Right atrium auricular region (tissue), 2 donors: ENCODE data around the gene SNX6. TPM values are rescaled to one million over a fixed set of nuclear protein-coding genes. Genes with fewer than 3 reads are reported as not detected.

Experiments
- DNase-seq: peaks from one replicate; pipeline ENCODE4 v3.0.0-alpha.2; 2019; ENCODE audit warnings: low spot score
- H3K27ac ChIP-seq, 2 donors: fragments of 200-600 bp; sonication (generic); 1 replicate in 1 of 2; 2 replicates in 1 of 2; pipeline ENCODE4 v1.5.1; 2016 to 2019
- H3K27me3 ChIP-seq, 2 donors: fragments of 200-600 bp; sonication (generic); one replicate each; pipeline versions ENCODE4 v1.5.1 to v1.6.0; 2017 to 2019
- H3K36me3 ChIP-seq: fragments of 200-600 bp; sonication (generic); one replicate; pipeline ENCODE4 v1.5.1; 2016
- H3K4me1 ChIP-seq, 2 donors: fragments of 200-600 bp; sonication (generic); one replicate each; pipeline versions ENCODE4 v1.5.1 to v1.6.0; 2017 to 2019
- H3K4me3 ChIP-seq, 2 donors: fragments of 200-600 bp; sonication (generic); 1 replicate in 1 of 2; 2 replicates in 1 of 2; pipeline ENCODE4 v1.5.1; 2017 to 2019; ENCODE audit warnings: mild to moderate bottlenecking in 1 of 2, moderate library complexity in 1 of 2
- H3K9me3 ChIP-seq, 2 donors: fragments of 200-600 bp; sonication (generic); one replicate each; pipeline ENCODE4 v1.5.1; 2019
- total RNA-seq, 2 donors: library from RNA; depleted of rRNA; stranded (reverse); fragments of >200 nt; gene quantifications; one replicate each; pipeline ENCODE4 v1.1.0, GENCODE V29; 2016
- TF ChIP-seq, protein P1 (sequence below), 2 donors: fragments of 200-600 bp; sonication (generic); IDR thresholded peaks; one replicate each; pipeline ENCODE4 v1.5.1; 2019; ENCODE audit warnings: antibody characterized with exemption in 2 of 2

The SNX6 gene
- 10 to 100 TPM; 61.6 to 63.5 TPM for total RNA-seq

DNA sequence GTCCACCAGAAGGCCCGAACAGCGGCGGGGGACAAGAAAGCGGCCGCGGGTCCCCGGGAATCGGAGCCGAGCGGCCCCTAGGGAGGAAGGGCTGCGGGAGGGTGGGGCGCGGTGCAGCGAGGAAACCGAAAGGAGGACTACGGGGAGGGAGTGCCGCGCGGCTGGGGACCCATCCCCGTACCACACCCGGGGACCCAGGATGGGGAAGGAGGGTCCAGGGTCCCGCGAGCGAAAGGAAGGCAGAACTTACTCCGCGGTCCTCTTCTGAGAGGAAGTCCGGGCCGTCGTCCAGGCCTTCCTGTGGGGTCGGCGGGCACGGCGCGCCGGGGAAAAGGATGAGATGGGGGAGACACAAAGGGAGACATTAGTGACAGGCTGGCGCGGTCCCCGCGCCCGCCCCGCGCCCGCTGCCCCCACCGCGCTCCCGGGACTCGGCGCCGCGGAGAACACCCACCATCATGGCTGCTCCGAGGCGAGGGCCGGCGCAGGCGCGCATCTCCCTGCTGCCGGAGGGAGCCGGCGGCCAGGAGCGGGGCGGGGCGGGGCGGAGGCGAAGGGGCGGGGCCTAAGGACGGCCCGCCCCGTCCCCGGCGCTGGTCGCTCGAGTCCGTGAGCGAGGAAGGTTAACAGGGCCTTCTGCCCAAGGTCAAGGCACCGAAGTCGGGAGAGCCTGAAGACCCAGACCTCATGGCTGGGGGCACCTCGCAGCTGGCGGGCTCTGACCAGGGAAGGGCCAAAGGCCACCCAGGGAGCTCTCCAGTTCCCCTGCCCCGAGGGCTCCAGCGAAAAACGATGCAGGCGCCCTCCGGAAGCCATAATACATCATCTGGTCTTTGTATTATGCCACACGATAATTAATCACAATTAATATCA lies at the start of gene SNX6:
Gene SNX6, minus strand, starts transcription at position 492 of the 873 bp plus-strand sequence. Its CDS starts 32 bp downstream, at position 460.
- DNase-seq = peak; percentile 78
- peaks cover 0 to 14% of the 10 kb centered on the region in 2 donors for H3K4me1 ChIP-seq
- no peaks in the 10 kb centered on the region for H3K36me3 ChIP-seq

GRCh38 chr14:34678735-34679134 lies 48.8 kb upstream of the SNX6 start:
- Histone ChIP-seq H3K36me3 (no peaks in the 10 kb centered on the region), H3K27me3 (no peaks in the 10 kb centered on the region), H3K4me1 (no peaks in the 10 kb centered on the region), H3K4me3 (no peak overlapping the region), H3K9me3 (no peaks in the 10 kb centered on the region), H3K27ac (no peak overlapping the region)
- no peak for DNase-seq
- TF ChIP-seq, protein P1, sequence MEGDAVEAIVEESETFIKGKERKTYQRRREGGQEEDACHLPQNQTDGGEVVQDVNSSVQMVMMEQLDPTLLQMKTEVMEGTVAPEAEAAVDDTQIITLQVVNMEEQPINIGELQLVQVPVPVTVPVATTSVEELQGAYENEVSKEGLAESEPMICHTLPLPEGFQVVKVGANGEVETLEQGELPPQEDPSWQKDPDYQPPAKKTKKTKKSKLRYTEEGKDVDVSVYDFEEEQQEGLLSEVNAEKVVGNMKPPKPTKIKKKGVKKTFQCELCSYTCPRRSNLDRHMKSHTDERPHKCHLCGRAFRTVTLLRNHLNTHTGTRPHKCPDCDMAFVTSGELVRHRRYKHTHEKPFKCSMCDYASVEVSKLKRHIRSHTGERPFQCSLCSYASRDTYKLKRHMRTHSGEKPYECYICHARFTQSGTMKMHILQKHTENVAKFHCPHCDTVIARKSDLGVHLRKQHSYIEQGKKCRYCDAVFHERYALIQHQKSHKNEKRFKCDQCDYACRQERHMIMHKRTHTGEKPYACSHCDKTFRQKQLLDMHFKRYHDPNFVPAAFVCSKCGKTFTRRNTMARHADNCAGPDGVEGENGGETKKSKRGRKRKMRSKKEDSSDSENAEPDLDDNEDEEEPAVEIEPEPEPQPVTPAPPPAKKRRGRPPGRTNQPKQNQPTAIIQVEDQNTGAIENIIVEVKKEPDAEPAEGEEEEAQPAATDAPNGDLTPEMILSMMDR (IDR thresholded peaks at IDR 0.05) = no peak

More for the DNA sequence above, at the start of gene SNX6:
- Histone ChIP-seq H3K27me3 (no peaks in the 10 kb centered on the region), H3K27ac (peak within 1 kb of the TSS; percentile 91 to 95), H3K4me3 (peak within 1 kb of the TSS; percentile 81 to 90), H3K9me3 (no peaks in the 10 kb centered on the region)
- TF ChIP-seq, protein P1 (IDR thresholded peaks at IDR 0.05) = no peak

- Histone ChIP-seq H3K27me3 (no peaks in the 10 kb centered on the region), H3K4me3 (no peak overlapping the region), H3K27ac (no peak overlapping the region), H3K9me3 (no peaks in the 10 kb centered on the region), H3K4me1 (no peaks in the 10 kb centered on the region), H3K36me3 (no peaks in the 10 kb centered on the region)
- TF ChIP-seq, protein P1 (IDR thresholded peaks at IDR 0.05) = no peak
- DNase-seq = no peak
These were observed 48.4 kb upstream of the SNX6 start for GRCh38 chr14:34678306-34678705.

DNA sequence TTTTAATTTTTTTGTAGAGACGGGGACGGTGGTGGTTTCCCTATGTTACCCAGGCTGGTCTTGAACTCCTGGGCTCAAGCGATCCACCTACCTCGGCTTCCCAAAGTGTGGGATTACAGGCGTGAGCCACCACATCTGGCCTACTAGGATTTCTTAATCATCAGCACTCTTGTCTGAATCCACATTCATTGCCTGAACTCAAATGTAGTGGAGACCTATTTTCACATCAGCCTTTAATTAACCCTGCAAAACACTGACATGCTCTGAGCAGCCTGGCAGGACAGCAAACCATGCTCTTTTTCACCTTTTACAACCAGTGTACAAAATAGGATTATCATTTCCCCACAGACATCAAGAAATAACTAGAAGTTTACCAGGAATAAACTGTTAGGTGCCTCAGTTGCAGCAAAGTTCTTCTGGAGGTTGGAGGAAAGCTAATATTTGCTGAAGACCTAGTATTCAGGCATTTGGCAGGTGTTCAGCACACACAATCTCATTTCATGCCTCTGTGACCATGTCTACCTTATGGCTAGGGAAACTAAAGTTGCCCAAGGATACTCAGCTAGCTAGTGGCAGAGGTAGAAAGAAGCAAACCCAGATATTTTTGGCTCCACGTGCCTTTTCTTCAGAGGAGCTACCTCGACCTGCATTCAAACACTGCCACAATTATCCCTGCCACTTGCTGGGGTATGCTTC lies 46.7 kb upstream of the SNX6 start:
- Histone ChIP-seq H3K4me3 (no peak overlapping the region), H3K4me1 (no peaks in the 10 kb centered on the region), H3K27ac (no peak overlapping the region), H3K27me3 (no peaks in the 10 kb centered on the region), H3K36me3 (no peaks in the 10 kb centered on the region), H3K9me3 (no peaks in the 10 kb centered on the region)
- DNase-seq = no peak
- TF ChIP-seq, protein P1 (IDR thresholded peaks at IDR 0.05) = no peak

- no peak for DNase-seq
- no peak overlapping the region for H3K27ac ChIP-seq
- no peaks in the 10 kb centered on the region for H3K4me1 ChIP-seq
- H3K27me3 ChIP-seq = no peaks in the 10 kb centered on the region
- H3K9me3 ChIP-seq = no peaks in the 10 kb centered on the region
- H3K4me3 ChIP-seq = no peak overlapping the region
- TF ChIP-seq, protein P1 (IDR thresholded peaks at IDR 0.05) = no peak
- no peaks in the 10 kb centered on the region for H3K36me3 ChIP-seq
These were observed 43.8 kb upstream of the SNX6 start for GRCh38 chr14:34673702-34674101.
